Parathyroid adenoma (tissue), 2 donors: ENCODE data around the gene NRXN3.

Source experiments
- H2AFZ ChIP-seq: fragments of 300-600 bp; sonication (generic); one replicate; pipeline ENCODE4 v1.7.0; 2017; ENCODE audit warnings: antibody characterized with exemption, mild to moderate bottlenecking
- H3K27ac ChIP-seq: fragments of 300-600 bp; sonication (generic); one replicate; pipeline ENCODE4 v1.7.0; 2017
- H3K27me3 ChIP-seq: fragments of 300-600 bp; sonication (generic); one replicate; pipeline ENCODE4 v1.7.0; 2017; ENCODE audit warnings: low read length; ENCODE audit not compliant: control insufficient read depth, insufficient read depth
- H3K36me3 ChIP-seq: fragments of 300-600 bp; sonication (generic); one replicate; pipeline ENCODE4 v1.7.0; 2017; ENCODE audit warnings: low read length; ENCODE audit not compliant: control insufficient read depth, insufficient read depth
- H3K4me1 ChIP-seq: fragments of 300-600 bp; sonication (generic); one replicate; pipeline ENCODE4 v1.7.0; 2017; ENCODE audit warnings: control low read depth
- H3K4me2 ChIP-seq: fragments of 300-600 bp; sonication (generic); one replicate; pipeline ENCODE4 v1.7.0; 2017; ENCODE audit warnings: low read length
- H3K4me3 ChIP-seq: fragments of 300-600 bp; sonication (generic); one replicate; pipeline ENCODE4 v1.7.0; 2017; ENCODE audit warnings: low read depth, low read length
- H3K79me2 ChIP-seq: fragments of 300-600 bp; sonication (generic); one replicate; pipeline ENCODE4 v1.7.0; 2017; ENCODE audit warnings: control low read depth
- H3K9ac ChIP-seq: fragments of 300-600 bp; sonication (generic); one replicate; pipeline ENCODE4 v1.7.0; 2017; ENCODE audit warnings: mild to moderate bottlenecking
- H3K9me3 ChIP-seq: fragments of 300-600 bp; sonication (generic); one replicate; pipeline ENCODE4 v1.7.0; 2017; ENCODE audit warnings: low read length; ENCODE audit not compliant: control insufficient read depth
- CTCF ChIP-seq: fragments of 300-600 bp; sonication (generic); IDR thresholded peaks from one replicate; pipeline ENCODE4 v1.7.0; 2017; ENCODE audit warnings: antibody characterized with exemption, mild to moderate bottlenecking
- donor health status: primary hyperparathyroidism.

NRXN3 gene

GRCh38 chr14:78593949-78594348 is 423.8 kb downstream of the NRXN3 start:
- no peak overlapping the region for H2AFZ ChIP-seq
- no peak for TF ChIP-seq CTCF
- H3K9me3 ChIP-seq: no peaks in the 10 kb centered on the region
- no peaks in the 10 kb centered on the region for H3K36me3 ChIP-seq
- no peak overlapping the region for H3K27ac ChIP-seq
- no peaks in the 10 kb centered on the region for H3K4me1 ChIP-seq
- H3K4me2 ChIP-seq: no peak overlapping the region
- no peak overlapping the region for H3K9ac ChIP-seq
- H3K4me3 ChIP-seq: no peak overlapping the region
- H3K79me2 ChIP-seq: no peaks in the 10 kb centered on the region
- no peaks in the 10 kb centered on the region for H3K27me3 ChIP-seq

- Histone ChIP-seq H3K36me3 (no peaks in the 10 kb centered on the region), H3K4me3 (no peak overlapping the region), H3K27me3 (no peaks in the 10 kb centered on the region), H3K9me3 (no peaks in the 10 kb centered on the region), H2AFZ (no peak overlapping the region), H3K4me2 (no peak overlapping the region), H3K9ac (no peak overlapping the region), H3K4me1 (no peaks in the 10 kb centered on the region), H3K79me2 (no peaks in the 10 kb centered on the region), H3K27ac (no peak overlapping the region)
- TF ChIP-seq CTCF: no peak
Measured at GRCh38 chr14:78595797-78596196, 425.6 kb downstream of the NRXN3 start.

- no peak overlapping the region for H3K27ac ChIP-seq
- no peak overlapping the region for H3K4me3 ChIP-seq
- H3K4me2 ChIP-seq: no peak overlapping the region
- no peak overlapping the region for H3K9ac ChIP-seq
- TF ChIP-seq CTCF: peak; percentile 93
- no peaks in the 10 kb centered on the region for H3K79me2 ChIP-seq
- H3K4me1 ChIP-seq: no peaks in the 10 kb centered on the region
- H2AFZ ChIP-seq: no peak overlapping the region
- H3K9me3 ChIP-seq: no peaks in the 10 kb centered on the region
- no peaks in the 10 kb centered on the region for H3K27me3 ChIP-seq
- H3K36me3 ChIP-seq: no peaks in the 10 kb centered on the region
Measured at GRCh38 chr14:78598046-78598920, 428.1 kb downstream of the NRXN3 start.

GRCh38 chr14:78605025-78605762 is 435.0 kb downstream of the NRXN3 start:
- Histone ChIP-seq H3K36me3 (no peaks in the 10 kb centered on the region), H3K27ac (no peak overlapping the region), H3K27me3 (no peaks in the 10 kb centered on the region), H3K9ac (no peak overlapping the region), H3K4me1 (no peaks in the 10 kb centered on the region), H3K79me2 (no peaks in the 10 kb centered on the region), H3K9me3 (no peaks in the 10 kb centered on the region), H3K4me2 (no peak overlapping the region), H3K4me3 (no peak overlapping the region), H2AFZ (no peak overlapping the region)
- no peak for TF ChIP-seq CTCF
